Ovary (tissue), 3 donors: ENCODE measurements around the gene ATF7IP.

ENCODE experiments used
- CTCF ChIP-seq, 3 donors: fragments of 450-650 bp in 2 of 3; fragments of 200-600 bp in 1 of 3; IDR thresholded peaks; one replicate each; pipeline versions ENCODE4 v1.5.1 to v1.8.0; 2016 to 2022; ENCODE audit warnings: antibody characterized with exemption in 3 of 3, mild to moderate bottlenecking in 1 of 3
- EP300 ChIP-seq: sonication (generic); formaldehyde crosslinking; IDR thresholded peaks from one replicate; pipeline ENCODE4 v1.6.1; 2017; ENCODE audit warnings: antibody characterized with exemption
- POLR2A ChIP-seq: fragments of 450-650 bp; IDR thresholded peaks from one replicate; pipeline ENCODE4 v1.6.1; 2017; ENCODE audit warnings: antibody characterized with exemption, mild to moderate bottlenecking, moderate library complexity
- donor health status: DM: no; HTN: no; CAD: no.

GRCh38 chr12:14418451-14418890, 53.0 kb downstream of the ATF7IP start:
- TF ChIP-seq CTCF (IDR thresholded peaks at IDR 0.05) (no peak), EP300 (no peak), POLR2A (no peak)
